Activated naive CD4-positive, alpha-beta T cell treated with anti-CD3 and anti-CD28 coated beads, Interleukin-2, amount 50 U/mL, for 16 hours (primary cell): ENCODE data around the gene TLX1.
A peak's percentile ranks its signal among the peaks of the same experiment; 100 is the strongest.

Source experiments
- DNase-seq: peaks from one replicate; pipeline ENCODE4 v3.0.0-alpha.2; 2020

Gene TLX1

DNA sequence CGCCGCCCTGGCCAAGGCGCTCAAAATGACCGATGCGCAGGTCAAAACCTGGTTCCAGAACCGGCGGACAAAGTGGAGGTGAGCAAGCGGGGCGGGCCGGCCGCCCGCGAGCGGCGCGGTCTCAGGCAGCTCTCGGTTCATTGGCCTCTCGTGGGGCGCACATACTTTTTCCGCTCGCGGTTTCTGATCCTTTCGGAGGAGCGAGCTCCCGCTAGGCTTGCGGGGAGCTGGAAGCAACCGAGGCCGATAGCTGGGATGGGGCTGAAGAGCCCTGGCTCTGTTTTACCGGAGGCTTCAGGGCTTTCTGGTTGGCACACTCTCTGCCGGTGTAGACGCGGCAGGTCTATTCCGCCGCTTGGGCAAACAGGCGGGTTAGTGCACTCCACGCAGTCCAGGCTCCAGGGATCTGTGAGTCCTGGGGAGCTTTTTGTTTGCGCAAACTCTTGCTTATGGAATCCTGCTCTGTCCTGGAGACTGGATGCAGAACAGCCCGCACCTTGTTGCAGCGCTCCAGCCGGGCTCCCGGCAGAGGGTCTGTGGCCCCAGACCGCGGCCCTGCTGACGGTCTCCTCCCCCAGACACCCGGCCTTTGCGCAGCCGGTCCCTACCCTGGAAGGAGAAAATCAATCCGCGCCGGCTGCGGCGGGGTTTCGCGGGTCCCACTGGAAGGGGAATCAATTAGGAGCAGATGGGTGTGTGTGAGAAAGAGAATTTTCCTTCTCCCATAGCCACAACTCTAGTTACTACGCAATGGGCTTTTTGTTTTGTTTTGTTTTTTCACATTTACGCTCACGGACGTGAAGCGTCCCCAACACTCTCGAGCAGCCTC, 3.4 kb downstream of the TLX1 start:
- no peak for DNase-seq

DNA sequence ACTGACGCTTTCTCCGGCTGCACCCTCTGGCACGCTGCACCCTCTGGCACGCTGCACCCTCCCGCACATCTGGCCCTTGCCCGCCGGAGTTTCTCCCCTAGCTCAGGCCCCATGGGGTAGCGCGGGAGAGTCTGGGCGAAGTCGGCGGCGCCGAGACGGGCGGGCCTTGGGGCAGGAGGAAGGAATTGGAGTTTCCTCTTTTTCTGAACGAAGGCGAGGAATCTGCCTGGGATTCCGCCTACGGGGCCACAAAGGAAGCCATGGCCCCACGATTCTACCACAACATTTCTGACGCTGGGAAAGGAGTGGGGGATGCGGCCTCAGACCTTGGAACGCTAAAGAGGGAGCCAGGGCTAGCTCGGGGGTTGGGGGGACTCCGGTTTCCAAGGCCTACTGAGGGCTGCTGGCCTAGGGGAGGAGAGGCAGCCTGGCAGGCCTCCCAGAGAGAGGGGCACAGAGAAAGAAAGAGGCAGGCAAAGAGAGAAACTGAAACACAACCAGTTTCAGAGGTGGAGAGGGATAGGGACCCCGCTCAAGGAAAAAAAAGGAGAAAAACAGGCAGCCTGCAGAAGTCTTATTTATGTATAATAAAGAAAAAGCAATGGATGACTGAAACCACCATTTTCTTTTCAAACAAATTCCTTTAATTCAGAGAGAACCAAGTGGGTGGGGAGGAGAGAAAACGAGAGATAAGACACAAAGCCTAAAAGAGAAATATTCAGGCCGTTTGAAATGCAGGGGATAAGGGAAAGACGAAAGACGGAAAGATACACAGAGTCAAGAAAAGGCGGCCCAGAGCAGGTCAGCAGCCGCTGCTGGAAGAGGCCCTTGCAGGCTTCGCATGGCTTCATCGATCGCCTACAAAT, 4.3 kb downstream of the TLX1 start:
- DNase-seq = no peak

GRCh38 chr10:101136007-101136707, 5.1 kb downstream of the TLX1 start:
- DNase-seq = no peak

GRCh38 chr10:101136708-101137121, 5.6 kb downstream of the TLX1 start:
- no peak for DNase-seq

- no peak for DNase-seq
These were observed 6.2 kb downstream of the TLX1 start for GRCh38 chr10:101137271-101137670.

DNA sequence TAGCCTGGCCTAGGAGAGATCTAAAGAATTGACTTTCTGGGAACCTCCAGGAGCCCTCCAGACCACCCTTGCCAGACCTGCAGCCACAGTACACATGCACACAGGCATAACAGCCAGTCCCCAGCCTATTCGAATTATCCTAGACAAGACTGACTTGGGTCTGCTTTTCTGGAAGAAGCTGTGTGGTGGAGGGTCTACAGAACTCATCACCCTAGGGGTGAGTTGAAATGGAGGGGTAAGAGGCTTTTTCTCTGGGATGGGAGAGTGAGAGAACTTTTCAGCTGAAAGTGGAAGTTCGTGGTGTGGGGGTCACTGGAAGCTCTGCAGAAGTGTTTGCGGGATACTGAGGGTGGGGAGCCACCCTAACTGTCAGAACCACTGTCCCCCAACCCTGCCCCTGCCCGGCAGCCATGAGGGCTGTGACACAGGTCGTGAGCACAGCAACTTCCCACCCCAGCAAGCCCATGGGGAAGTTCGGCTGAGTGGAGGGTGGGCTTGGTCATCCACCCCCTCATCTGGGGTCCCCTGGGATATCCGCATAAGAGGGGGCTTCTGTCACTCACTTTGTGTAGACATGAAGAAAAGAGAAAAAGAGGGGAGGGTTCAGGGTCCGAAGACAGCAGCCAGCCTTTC, 7.8 kb downstream of the TLX1 start:
- DNase-seq = no peak

DNA sequence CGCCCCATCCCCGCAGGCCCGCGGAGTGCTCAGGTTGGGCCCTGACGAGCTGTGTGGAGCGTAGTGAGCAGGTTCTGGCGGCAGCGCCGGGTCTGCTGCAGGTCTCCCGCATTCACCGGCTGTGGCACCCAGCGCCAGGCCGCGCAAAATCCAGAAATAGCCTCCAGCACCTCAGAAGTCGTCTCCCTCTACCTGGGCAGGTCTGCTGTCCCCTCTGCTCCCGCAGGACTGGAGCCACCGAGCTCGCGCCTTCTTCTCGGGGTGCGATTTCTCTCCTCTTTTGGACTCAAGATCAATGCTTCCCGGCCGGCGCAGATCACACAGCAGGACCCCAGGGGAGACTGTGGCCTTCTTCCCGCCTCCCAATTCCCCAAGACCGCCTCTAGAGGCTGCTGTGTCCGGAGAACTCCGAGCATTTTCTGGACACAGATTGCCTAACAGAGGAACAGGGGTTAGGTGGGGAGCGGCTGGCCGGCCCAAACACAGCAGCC, 8.4 kb downstream of the TLX1 start:
- no peak for DNase-seq

DNA sequence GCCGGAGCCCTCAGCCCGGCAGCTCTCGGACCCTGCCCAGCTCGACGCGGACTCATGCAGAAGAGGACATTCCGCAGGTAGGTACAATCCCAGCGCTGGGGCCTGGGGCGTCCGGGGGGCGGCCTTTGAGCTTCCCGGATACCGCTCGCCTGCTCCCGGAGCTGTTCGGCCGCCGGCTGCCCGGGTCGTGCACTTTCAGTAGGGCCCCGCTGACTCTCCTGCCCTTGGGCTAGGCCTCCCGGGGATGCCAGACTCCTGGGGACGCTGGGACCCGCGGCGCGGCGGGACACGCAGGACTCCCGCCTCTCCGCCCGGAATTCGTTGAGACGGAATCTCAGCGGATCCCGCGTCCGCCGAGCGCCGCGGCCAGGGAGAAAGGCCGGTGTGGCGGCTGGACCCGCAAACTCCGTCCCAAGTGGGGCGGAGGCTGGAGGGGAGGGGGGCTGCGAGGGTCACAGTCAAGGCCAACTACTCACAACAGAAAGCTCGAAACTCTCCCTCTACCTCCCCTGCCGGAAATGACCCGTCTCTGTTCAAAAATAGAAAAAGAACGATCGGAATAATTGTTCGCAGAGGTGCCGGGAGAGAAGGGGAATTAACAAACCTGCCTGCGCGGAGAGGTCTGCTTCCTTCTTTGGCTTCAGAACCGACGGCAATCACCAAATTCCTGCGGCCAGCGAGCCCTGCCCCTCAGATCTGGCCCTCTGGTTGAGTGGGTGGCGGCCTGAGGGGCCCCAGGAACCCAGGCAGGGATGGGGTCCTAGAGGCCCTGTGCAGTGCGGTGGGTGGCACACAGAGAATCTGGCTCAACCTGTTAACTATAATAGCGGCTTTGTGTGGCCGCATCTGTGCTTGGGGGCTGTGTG, 9.2 kb downstream of the TLX1 start:
- DNase-seq = no peak

DNA sequence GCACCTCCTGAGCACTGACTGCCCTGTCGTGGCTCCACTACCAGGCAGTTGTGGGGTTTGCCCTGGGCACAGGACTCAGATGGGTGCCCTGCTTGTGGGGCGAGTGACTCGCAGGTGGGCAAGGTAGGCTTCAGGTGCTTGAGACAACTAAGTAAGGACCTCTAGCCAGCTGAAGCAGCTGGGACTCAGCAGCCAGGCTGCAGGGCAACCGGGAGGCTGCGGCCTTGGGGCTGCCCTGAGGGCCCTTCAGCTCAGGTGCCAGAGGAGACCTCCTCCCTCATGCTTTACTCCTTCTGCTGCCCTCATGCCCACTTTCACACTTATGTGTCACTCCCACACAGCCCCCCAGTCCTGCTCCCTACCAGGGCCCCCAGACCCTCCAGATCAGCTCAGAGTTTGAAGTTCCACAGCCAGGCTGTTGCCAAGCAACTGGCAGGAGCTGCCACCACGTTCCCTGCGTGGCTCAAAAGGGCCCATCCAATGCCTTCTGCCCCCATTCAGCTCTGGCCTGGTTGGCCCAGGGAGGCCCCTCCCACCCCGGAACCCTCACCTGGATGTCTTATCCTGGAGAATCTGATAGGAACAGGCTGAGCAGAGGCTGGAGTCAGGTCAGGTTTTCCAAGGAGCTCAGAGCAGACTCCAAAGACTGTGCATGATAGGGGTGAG, 10.0 kb downstream of the TLX1 start:
- DNase-seq = no peak

DNA sequence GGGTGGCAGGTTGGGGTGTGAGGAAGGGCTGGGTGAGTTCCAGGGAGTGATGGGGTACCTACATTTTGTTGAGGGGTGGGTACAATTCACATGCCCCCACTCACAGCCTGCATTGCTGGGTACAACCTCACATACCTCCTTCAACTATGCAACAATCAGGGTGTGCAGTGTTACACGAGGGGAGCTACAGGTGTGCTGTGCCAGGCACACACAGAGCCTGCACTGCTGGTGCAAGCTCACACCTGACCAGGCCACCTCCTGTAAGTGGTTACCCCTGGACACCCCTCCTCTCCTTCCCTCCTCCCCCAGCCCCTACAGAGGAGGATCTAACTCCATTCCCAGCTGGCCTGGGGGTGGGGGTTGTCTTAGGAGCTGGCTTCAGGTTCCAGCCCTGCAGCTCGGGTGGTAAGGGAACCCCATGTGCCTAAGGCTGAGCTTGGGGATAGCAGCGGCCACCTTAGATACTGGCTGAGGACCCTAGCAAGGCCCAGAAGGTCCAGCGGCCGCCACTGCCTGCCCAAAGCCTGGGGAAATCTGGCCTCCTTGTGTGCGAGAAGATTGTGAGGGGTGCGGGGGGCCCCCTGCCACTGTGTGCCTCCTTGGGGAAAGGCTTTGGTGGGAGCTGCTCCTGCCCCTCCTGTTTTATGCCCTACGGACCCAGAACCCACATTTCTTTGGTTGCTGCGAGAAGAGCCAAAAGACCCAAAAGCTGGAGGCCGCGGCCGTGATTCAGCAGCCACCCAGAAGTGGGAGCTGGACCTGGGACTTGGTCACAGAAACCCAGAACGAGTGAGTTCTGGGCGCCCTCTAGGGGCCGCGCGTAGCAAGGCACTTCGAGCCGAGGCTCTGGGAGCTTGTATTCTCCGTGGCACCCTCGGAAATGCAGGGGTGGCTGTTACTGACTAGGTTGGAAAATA, 10.8 kb downstream of the TLX1 start:
- DNase-seq = peak; percentile 83

GRCh38 chr10:101142533-101143344, 11.6 kb downstream of the TLX1 start:
- DNase-seq = no peak

DNA sequence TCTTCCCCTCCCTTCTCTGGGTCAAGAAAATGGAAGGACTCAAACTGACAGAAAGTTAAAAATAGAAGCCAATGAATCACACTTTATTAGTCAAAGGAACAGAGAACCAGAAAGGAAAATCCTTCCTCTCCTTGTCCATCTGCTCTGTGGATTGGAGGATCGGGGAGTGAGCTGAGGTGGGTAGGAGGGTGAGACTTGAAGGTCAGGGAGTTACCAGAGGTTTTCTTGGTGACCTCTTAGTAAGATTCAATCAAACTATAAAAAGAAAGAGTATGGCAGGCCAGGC, 12.2 kb downstream of the TLX1 start:
- no peak for DNase-seq

GRCh38 chr10:101144053-101144452, 13.0 kb downstream of the TLX1 start:
- DNase-seq = no peak

GRCh38 chr10:101145145-101145544, 14.0 kb downstream of the TLX1 start:
- DNase-seq = no peak

DNA sequence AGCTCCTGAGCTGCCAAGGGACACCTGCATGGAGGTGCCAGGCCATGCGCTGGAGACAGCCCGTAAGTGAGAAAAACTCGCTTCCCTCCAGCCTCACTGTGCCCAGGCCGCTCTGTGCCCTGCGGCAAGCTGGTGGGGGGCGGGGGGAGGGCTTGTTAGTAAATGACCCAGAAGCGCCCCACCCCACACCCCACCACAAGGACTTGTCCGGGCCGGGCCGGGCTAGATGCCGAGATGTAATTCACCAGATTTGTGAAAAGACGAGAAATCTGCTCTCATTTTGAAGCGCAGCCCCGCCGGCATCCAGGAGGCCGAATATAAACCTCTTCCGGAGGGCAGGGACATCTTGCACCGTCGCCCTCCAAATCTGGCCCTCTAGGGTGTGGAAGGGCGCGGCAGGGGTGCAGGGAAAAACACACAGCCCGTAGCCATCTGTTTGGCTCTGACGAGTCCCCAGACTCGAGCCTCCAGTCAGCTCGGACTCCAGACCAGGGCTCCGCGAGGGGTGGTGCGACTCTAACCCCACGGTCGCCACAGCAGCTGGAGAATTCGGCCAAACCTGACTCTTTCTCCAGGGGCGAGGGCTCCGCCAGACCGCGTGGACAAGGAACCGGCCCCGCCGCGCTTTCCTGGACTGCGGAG, 14.8 kb downstream of the TLX1 start:
- no peak for DNase-seq

DNA sequence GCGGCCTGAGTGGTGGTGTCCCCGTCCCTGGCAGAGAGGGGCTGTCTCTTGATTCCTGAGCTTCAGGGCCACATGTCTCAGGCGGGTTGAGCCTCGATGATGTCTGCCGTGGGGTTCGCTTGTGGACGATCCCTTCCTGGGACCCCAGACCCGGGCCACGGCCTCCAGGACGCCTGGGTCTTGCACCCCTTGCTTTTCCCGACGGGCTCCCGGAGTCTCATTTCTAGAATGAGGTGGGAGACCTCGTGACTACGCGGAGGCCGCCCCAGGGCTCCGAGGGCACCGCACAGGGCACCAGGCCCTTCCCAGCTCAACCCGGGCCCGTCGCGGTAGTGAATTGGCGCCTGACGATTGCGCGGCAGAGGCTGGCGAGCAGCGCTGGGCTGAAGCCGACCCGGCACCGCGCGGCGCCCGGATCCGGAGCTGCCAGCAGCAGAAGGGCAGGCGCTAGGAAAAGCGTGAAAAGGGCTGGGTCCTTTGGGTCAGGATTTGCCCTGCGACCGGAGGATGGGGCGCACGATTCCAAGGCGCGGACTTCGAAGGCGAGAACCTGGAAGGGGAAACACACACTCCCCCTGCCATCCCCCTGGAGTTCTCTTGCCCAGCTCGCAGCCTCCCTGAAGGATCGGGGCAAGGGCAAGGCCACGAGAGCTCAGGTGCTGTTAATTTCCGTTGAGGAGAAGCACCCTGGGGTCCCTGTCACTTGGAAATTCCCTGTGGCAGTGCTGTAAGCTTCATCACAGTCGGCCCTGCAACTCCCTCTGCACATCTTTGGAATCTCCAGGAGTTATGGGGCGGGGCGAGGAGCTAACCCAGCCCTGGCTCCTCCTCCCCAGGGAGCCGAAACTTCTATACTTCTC, 15.5 kb downstream of the TLX1 start:
- DNase-seq = peak; percentile 20

GRCh38 chr10:101151395-101151794, 20.3 kb downstream of the TLX1 start:
- no peak for DNase-seq

- DNase-seq = no peak
These were observed 21.2 kb downstream of the TLX1 start for GRCh38 chr10:101152316-101152715.
